Liver (tissue), 9 donors: ENCODE data around the gene CDK2AP2. TPM values are rescaled to one million over a fixed set of nuclear protein-coding genes. Genes with fewer than 3 reads are reported as not detected.

ENCODE experiments used
- DNase-seq: peaks from one replicate; pipeline ENCODE4 v3.0.0-alpha.2; 2017; ENCODE audit warnings: low spot score
- H3K27ac ChIP-seq, 2 donors: one replicate each; pipeline ENCODE4 v1.7.0; 2013; ENCODE audit warnings: inconsistent platforms in 2 of 2, low read length in 2 of 2, control low read depth in 1 of 2, low read depth in 1 of 2, mild to moderate bottlenecking in 1 of 2
- H3K27me3 ChIP-seq, 4 donors: one replicate each; pipeline versions ENCODE4 v1.6.1 to v1.7.0; 2013; ENCODE audit warnings: low read length in 3 of 4, inconsistent platforms in 1 of 4, mild to moderate bottlenecking in 1 of 4, moderate library complexity in 1 of 4; ENCODE audit not compliant: control insufficient read depth in 4 of 4, insufficient read depth in 4 of 4
- H3K36me3 ChIP-seq, 4 donors: one replicate each; pipeline versions ENCODE4 v1.6.1 to v1.7.0; 2013; ENCODE audit warnings: low read length in 3 of 4, mild to moderate bottlenecking in 3 of 4, low read depth in 1 of 4, moderate library complexity in 1 of 4; ENCODE audit not compliant: control insufficient read depth in 4 of 4, insufficient read depth in 3 of 4
- H3K4me1 ChIP-seq, 4 donors: one replicate each; pipeline versions ENCODE4 v1.6.1 to v1.7.0; 2013; ENCODE audit warnings: low read length in 3 of 4, mild to moderate bottlenecking in 3 of 4, moderate library complexity in 1 of 4; ENCODE audit not compliant: control insufficient read depth in 4 of 4, insufficient read depth in 4 of 4
- H3K4me3 ChIP-seq, 3 donors: one replicate each; pipeline versions ENCODE4 v1.6.1 to v1.7.0; 2013; ENCODE audit warnings: low read length in 3 of 3, control low read depth in 1 of 3, low read depth in 1 of 3, mild to moderate bottlenecking in 1 of 3
- H3K9ac ChIP-seq, 2 donors: one replicate each; pipeline ENCODE4 v1.7.0; 2013; ENCODE audit warnings: low read length in 2 of 2, mild to moderate bottlenecking in 2 of 2, moderate library complexity in 2 of 2, control low read depth in 1 of 2, low read depth in 1 of 2
- H3K9me3 ChIP-seq, 4 donors: one replicate each; pipeline versions ENCODE4 v1.6.1 to v1.7.0; 2013; ENCODE audit warnings: low read length in 3 of 4; ENCODE audit not compliant: control insufficient read depth in 4 of 4
- EGR1 ChIP-seq, 2 donors: IDR thresholded peaks; 2 replicates each; pipeline ENCODE4 v1.6.1; 2016 to 2018; ENCODE audit warnings: antibody characterized with exemption in 2 of 2, low read depth in 2 of 2
- FOXA1 ChIP-seq: IDR thresholded peaks from 2 replicates; pipeline ENCODE4 v1.6.1; 2016; ENCODE audit warnings: antibody characterized with exemption
- FOXA2 ChIP-seq: IDR thresholded peaks from 2 replicates; pipeline ENCODE4 v1.6.1; 2016; ENCODE audit warnings: antibody characterized with exemption
- GABPA ChIP-seq, 2 donors: IDR thresholded peaks in 1 of 2; conservative IDR thresholded peaks in 1 of 2; 2 replicates each; pipeline ENCODE4 v1.6.1; 2016; ENCODE audit warnings: antibody characterized with exemption in 2 of 2, mild to moderate bottlenecking in 1 of 2, moderate library complexity in 1 of 2
- HNF4G ChIP-seq: IDR thresholded peaks from 2 replicates; pipeline ENCODE4 v1.6.1; 2016; ENCODE audit warnings: antibody characterized with exemption
- JUND ChIP-seq, 2 donors: IDR thresholded peaks; 2 replicates each; pipeline ENCODE4 v1.6.1; 2016; ENCODE audit warnings: antibody characterized with exemption in 2 of 2
- NR2F2 ChIP-seq: IDR thresholded peaks from 2 replicates; pipeline ENCODE4 v1.6.1; 2016; ENCODE audit warnings: antibody characterized with exemption
- RAD21 ChIP-seq, 2 donors: IDR thresholded peaks; 2 replicates each; pipeline ENCODE4 v1.6.1; 2016; ENCODE audit warnings: antibody characterized with exemption in 2 of 2, mild to moderate bottlenecking in 2 of 2
- RXRA ChIP-seq, 2 donors: IDR thresholded peaks; 2 replicates each; pipeline ENCODE4 v1.6.1; 2017 to 2018; ENCODE audit warnings: antibody characterized with exemption in 2 of 2, mild to moderate bottlenecking in 1 of 2
- SP1 ChIP-seq: IDR thresholded peaks from 2 replicates; pipeline ENCODE4 v1.6.1; 2018; ENCODE audit warnings: antibody characterized with exemption, mild to moderate bottlenecking
- TAF1 ChIP-seq: conservative IDR thresholded peaks from 2 replicates; pipeline ENCODE4 v1.6.1; 2016; ENCODE audit warnings: antibody characterized with exemption, mild to moderate bottlenecking
- YY1 ChIP-seq: IDR thresholded peaks from 2 replicates; pipeline ENCODE4 v1.6.1; 2016; ENCODE audit warnings: antibody characterized with exemption, mild to moderate bottlenecking
- WGBS: extraction: QIAGEN DNeasy Blood & Tissue Kit; methylation state at CpG from one replicate; pipeline ENCODE4 v1.1.7; 2013; 5-methylcytosine and 5-hydroxymethylcytosine counted together
- polyA plus RNA-seq, 2 donors: library from polyadenylated mRNA; stranded (reverse) in 1 of 2; unstranded in 1 of 2; fragments of 200-250 nt in 1 of 2; fragments of >200 nt in 1 of 2; fragmentation: Nextera tagmentation in 1 of 2; extraction: Ambion mirVana in 1 of 2; gene quantifications; one replicate each; pipeline versions ENCODE4 v1.2.1 to v1.2.3, GENCODE V29; 2013 to 2015
- total RNA-seq, 2 donors: library from RNA; depleted of rRNA; stranded (reverse); fragments of >200 nt; gene quantifications; one replicate each; pipeline ENCODE4 v1.2.3, GENCODE V29; 2014
- TF ChIP-seq, protein P1 (sequence below): fragments of 150-350 bp; IDR thresholded peaks from 2 replicates; pipeline ENCODE4 v1.5.1; 2017; ENCODE audit warnings: improper control_type of control experiment, low read depth, low read length; ENCODE audit not compliant: missing input control
- TF ChIP-seq, protein P2 (sequence below): IDR thresholded peaks from 2 replicates; pipeline ENCODE4 v1.6.1; 2016; ENCODE audit warnings: antibody characterized with exemption
- TF ChIP-seq, protein P3 (sequence below): IDR thresholded peaks from 2 replicates; pipeline ENCODE4 v1.6.1; 2016; ENCODE audit warnings: antibody characterized with exemption
- donor health status: healthy.
- donor health status: healthy.
- donor health status: healthy.
- donor health status: healthy.
- donor health status: healthy.

Gene CDK2AP2
- total and polyA plus RNA-seq, 4 donors, result 14.1 to 126 (median 56.6) TPM

DNA sequence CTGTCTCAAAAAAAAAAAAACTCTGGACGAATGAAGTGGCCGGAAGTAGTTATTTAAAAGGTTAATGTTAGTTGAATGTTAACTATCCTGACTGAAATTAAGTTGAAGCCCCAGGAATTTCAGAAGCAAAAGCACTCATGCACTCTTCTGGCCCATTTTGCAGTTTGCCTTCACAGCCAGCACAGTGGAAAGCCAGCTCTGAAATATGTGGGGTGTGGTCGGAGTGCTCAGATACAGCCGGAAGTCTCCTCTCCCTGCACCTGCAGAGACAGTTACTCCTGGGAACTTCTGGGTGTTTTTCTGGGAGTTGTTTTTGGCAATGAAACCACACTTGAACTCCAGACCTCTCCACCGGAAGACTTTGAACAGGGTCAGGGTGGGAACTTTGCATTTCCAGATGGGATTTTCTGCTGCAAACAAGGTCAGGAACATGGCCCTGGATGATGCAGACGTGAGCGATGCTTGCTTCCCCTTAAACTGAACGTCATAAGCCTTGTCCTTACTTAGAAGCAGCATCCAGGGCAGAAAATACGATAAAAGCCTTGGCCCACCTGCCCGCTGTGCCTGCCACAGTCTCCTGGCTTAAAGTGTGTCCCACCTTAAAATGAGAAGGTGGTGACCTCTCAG lies 36.8 kb upstream of the CDK2AP2 start:
- Histone ChIP-seq H3K9me3 (no peaks in the 10 kb centered on the region), H3K36me3 (no peaks in the 10 kb centered on the region), H3K9ac (no peak overlapping the region), H3K4me3 (no peak overlapping the region), H3K4me1 (peaks cover 8 to 9% (median 9%) of the 10 kb centered on the region in 4 donors), H3K27ac (peak overlapping the region; percentile 10 to 47), H3K27me3 (no peaks in the 10 kb centered on the region)
- WGBS, result 57% methylated on average over 10 of the region's 10 CpGs
- TF ChIP-seq YY1 (no peak), EGR1 (IDR thresholded peaks at IDR 0.05; ENCODE audit: low read depth in 2 of 2) (no peak), FOXA1 (no peak), TAF1 (no peak), GABPA (IDR thresholded peaks at IDR 0.05 in 1 of 2, conservative IDR thresholded peaks at IDR 0.05 in 1 of 2) (no peak)
- TF ChIP-seq, protein P1, sequence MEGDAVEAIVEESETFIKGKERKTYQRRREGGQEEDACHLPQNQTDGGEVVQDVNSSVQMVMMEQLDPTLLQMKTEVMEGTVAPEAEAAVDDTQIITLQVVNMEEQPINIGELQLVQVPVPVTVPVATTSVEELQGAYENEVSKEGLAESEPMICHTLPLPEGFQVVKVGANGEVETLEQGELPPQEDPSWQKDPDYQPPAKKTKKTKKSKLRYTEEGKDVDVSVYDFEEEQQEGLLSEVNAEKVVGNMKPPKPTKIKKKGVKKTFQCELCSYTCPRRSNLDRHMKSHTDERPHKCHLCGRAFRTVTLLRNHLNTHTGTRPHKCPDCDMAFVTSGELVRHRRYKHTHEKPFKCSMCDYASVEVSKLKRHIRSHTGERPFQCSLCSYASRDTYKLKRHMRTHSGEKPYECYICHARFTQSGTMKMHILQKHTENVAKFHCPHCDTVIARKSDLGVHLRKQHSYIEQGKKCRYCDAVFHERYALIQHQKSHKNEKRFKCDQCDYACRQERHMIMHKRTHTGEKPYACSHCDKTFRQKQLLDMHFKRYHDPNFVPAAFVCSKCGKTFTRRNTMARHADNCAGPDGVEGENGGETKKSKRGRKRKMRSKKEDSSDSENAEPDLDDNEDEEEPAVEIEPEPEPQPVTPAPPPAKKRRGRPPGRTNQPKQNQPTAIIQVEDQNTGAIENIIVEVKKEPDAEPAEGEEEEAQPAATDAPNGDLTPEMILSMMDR, result no peak
- TF ChIP-seq, protein P2, sequence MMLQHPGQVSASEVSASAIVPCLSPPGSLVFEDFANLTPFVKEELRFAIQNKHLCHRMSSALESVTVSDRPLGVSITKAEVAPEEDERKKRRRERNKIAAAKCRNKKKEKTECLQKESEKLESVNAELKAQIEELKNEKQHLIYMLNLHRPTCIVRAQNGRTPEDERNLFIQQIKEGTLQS, result no peak
- no peak for DNase-seq

DNA sequence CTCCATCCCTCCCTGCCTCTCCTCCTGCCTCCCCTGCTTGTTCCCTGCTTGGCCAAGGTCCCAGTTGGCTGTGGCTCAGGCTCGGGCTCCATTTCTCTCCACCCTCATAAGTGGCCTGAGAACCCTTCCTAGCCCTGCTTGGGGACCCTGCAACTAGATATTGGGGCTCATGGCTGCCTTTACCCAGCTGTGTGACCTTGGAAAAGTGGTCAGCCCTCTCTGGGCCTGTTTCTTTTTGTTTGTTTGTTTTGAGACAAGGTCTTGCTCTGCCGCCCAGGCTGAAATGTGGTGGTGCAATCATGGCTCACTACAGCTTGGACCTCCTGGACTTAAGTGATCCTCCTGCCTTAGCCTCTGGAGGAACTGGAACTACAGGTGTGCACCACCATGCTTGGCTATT lies 35.6 kb upstream of the CDK2AP2 start:
- H3K27ac ChIP-seq, result no peak overlapping the region
- no peak for DNase-seq
- no peaks in the 10 kb centered on the region for H3K27me3 ChIP-seq
- no peak overlapping the region for H3K4me3 ChIP-seq
- 74% methylated on average over 2 of the region's 2 CpGs for WGBS
- no peaks in the 10 kb centered on the region for H3K36me3 ChIP-seq
- TF ChIP-seq JUND (IDR thresholded peaks at IDR 0.05) (no peak), RAD21 (IDR thresholded peaks at IDR 0.05) (no peak)
- H3K4me1 ChIP-seq, result peaks cover 6 to 9% (median 7%) of the 10 kb centered on the region in 4 donors
- H3K9ac ChIP-seq, result no peak overlapping the region
- no peaks in the 10 kb centered on the region for H3K9me3 ChIP-seq

DNA sequence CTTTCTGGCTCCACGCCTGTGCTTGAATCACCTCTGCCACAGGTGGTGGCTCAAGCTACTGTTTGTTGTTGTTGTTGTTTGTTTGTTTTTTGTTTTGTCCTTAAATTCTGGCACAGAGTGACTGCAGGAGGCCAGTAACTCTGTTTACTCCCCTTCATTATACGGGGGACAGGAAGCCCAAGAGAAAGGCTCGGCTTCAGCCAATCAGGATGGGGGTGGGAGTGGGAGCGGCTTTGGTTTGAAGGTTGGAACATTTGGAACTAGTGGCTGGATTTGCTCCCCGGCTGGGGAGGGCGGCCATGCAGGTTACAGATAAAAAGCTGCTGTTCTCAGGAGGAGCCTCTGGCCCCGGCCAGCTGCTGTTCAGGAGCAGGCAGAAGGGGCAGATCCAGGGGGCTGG lies 35.0 kb upstream of the CDK2AP2 start:
- DNase-seq, result no peak
- 70% methylated on average over 7 of the region's 7 CpGs for WGBS
- Histone ChIP-seq H3K9ac (no peak overlapping the region), H3K36me3 (no peaks in the 10 kb centered on the region), H3K27me3 (no peaks in the 10 kb centered on the region), H3K4me1 (peaks cover 6 to 9% (median 7%) of the 10 kb centered on the region in 4 donors), H3K9me3 (no peaks in the 10 kb centered on the region), H3K27ac (no peak overlapping the region), H3K4me3 (no peak overlapping the region)
- TF ChIP-seq SP1 (peak; percentile 7), HNF4G (no peak), FOXA2 (no peak), YY1 (no peak), RXRA (IDR thresholded peaks at IDR 0.05) (no peak), NR2F2 (no peak), GABPA (IDR thresholded peaks at IDR 0.05 in 1 of 2, conservative IDR thresholded peaks at IDR 0.05 in 1 of 2) (no peak)
- TF ChIP-seq, protein P2, result no peak
- TF ChIP-seq, protein P3, sequence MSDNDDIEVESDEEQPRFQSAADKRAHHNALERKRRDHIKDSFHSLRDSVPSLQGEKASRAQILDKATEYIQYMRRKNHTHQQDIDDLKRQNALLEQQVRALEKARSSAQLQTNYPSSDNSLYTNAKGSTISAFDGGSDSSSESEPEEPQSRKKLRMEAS, result no peak
